Testis (tissue), 2 donors: ENCODE measurements around the gene POC5.

Experiments
- CTCF ChIP-seq, 3 experiments: fragments of 450-650 bp in 2 of 3; fragments of 200-600 bp in 1 of 3; sonication (generic) in 1 of 3; IDR thresholded peaks; one replicate each; pipeline ENCODE4 v1.5.1; 2016 to 2019; ENCODE audit warnings: antibody characterized with exemption in 3 of 3, mild to moderate bottlenecking in 2 of 3, moderate library complexity in 1 of 3
- POLR2A ChIP-seq: fragments of 450-650 bp; IDR thresholded peaks from one replicate; pipeline ENCODE4 v1.6.1; 2017; ENCODE audit warnings: antibody characterized with exemption, mild to moderate bottlenecking, moderate library complexity

DNA sequence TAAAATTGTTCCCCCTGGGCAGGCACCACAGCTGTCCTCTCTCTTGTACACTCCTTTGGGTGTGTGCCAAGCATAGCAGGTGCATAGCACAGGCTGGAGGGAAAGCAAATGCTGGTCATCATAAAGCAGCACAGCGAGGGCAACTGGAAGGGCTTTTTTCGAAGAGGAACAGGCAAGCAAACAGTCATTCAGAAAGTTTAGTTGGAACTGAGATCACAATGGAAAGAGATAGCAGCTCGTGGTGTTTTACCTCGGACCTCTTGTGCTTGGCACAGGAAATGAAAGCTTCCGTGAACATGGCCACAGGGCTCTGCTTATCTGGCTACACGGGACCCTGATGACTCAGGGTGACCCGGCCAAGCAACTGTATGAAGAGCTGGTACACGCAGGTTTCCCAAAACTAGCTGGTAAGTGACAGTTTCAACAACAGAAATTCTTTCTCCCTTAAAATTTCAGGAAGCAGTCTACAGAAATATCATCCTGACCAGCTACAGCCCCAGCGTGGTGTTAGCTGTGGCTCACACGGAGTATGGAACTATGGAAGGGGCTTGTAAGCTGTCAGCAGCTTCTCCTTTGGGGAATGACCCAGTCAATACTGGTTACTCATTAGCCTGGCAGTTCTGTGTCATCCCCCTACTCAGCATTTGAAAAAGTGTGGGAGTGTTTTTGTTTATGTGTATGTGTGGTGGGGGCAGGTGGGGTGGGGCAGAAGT, 48.1 kb downstream of the POC5 start:
- TF ChIP-seq CTCF (IDR thresholded peaks at IDR 0.05) (no peak), POLR2A (no peak)
